Keratinocyte (primary cell): Measurements from ENCODE around the gene ROS1. TPM values are rescaled to one million over a fixed set of nuclear protein-coding genes. Genes with fewer than 3 reads are reported as not detected.

Source experiments
- DNase-seq: peaks from one replicate; pipeline ENCODE4 v3.0.0-alpha.2; 2011; ENCODE audit warnings: low read depth, missing footprints, low spot score
- FAIRE-seq: peaks from 2 replicates; lab custom pipeline; 2011; peaks lifted over from hg19 to GRCh38; lab: Jason Lieb, UNC
- H2AFZ ChIP-seq: 2 replicates; pipeline ENCODE4 v1.6.0; 2012; ENCODE audit warnings: low read length, control low read depth, inconsistent platforms; ENCODE audit not compliant: control insufficient read depth
- H3K27ac ChIP-seq: 2 replicates; pipeline ENCODE4 v1.5.1; 2011; ENCODE audit warnings: low read length; ENCODE audit not compliant: control insufficient read depth, insufficient read depth
- H3K27me3 ChIP-seq: 3 replicates; pipeline ENCODE4 v1.6.0; 2011; ENCODE audit warnings: low read length; ENCODE audit not compliant: control insufficient read depth, insufficient read depth; ENCODE audit errors: extremely low read depth
- H3K36me3 ChIP-seq, 2 experiments: 2 replicates in 1 of 2; 3 replicates in 1 of 2; pipeline ENCODE4 v1.5.1; 2011; ENCODE audit warnings: low read length in 2 of 2, mild to moderate bottlenecking in 1 of 2; ENCODE audit not compliant: control insufficient read depth in 2 of 2, insufficient read depth in 2 of 2; ENCODE audit errors: extremely low read depth in 1 of 2
- H3K4me1 ChIP-seq: 3 replicates; pipeline ENCODE4 v1.5.1; 2011; ENCODE audit warnings: low read length; ENCODE audit not compliant: control insufficient read depth, insufficient read depth; ENCODE audit errors: extremely low read depth
- H3K4me2 ChIP-seq: 3 replicates; pipeline ENCODE4 v1.6.0; 2011; ENCODE audit warnings: low read depth, low read length; ENCODE audit not compliant: control insufficient read depth, insufficient read depth; ENCODE audit errors: extremely low read depth
- H3K4me3 ChIP-seq, 3 experiments: fragments of 200-600 bp in 1 of 3; sonication (generic) in 1 of 3; 2 replicates in 2 of 3; 3 replicates in 1 of 3; pipeline ENCODE4 v1.5.1; 2011 to 2016; ENCODE audit warnings: low read length in 3 of 3, mild to moderate bottlenecking in 3 of 3, control low read depth in 2 of 3, inconsistent platforms in 1 of 3, low read depth in 1 of 3, mixed read lengths in 1 of 3, mixed run types in 1 of 3, moderate library complexity in 1 of 3; ENCODE audit not compliant: control insufficient read depth in 2 of 3, insufficient read depth in 2 of 3; ENCODE audit errors: extremely low read depth in 1 of 3
- H3K79me2 ChIP-seq: 2 replicates; pipeline ENCODE4 v1.6.0; 2012; ENCODE audit warnings: low read length; ENCODE audit not compliant: control insufficient read depth, insufficient read depth
- H3K9ac ChIP-seq: 3 replicates; pipeline ENCODE4 v1.6.0; 2011; ENCODE audit warnings: low read length; ENCODE audit not compliant: control insufficient read depth, insufficient read depth; ENCODE audit errors: extremely low read depth
- H3K9me1 ChIP-seq: 3 replicates; pipeline ENCODE4 v1.6.0; 2011; ENCODE audit warnings: low read length; ENCODE audit not compliant: control insufficient read depth, insufficient read depth; ENCODE audit errors: extremely low read depth
- H3K9me3 ChIP-seq: 2 replicates; pipeline ENCODE4 v1.5.1; 2012; ENCODE audit warnings: low read depth, low read length; ENCODE audit not compliant: control insufficient read depth
- H4K20me1 ChIP-seq: 3 replicates; pipeline ENCODE4 v1.6.0; 2011; ENCODE audit warnings: low read length; ENCODE audit not compliant: control insufficient read depth, insufficient read depth; ENCODE audit errors: extremely low read depth
- EZH2 ChIP-seq: IDR thresholded peaks from one replicate; pipeline ENCODE4 v1.6.1; 2012; ENCODE audit warnings: inconsistent platforms, mild to moderate bottlenecking, low read length, moderate library complexity
- dilution Hi-C: fragments of 300-500 bp; cut with MboI; formaldehyde crosslinking; loops from one replicate; pipeline ENCODE4 v1.7.0; 2020; ENCODE audit warnings: low sequenced_read_pairs; ENCODE audit not compliant: extremely low pct_ligation_motif_present
- polyA plus RNA-seq, 5 experiments: library from polyadenylated mRNA; depleted of rRNA in 3 of 5; stranded (reverse) in 3 of 5; stranded (forward) in 1 of 5; unstranded in 1 of 5; fragments of >200 nt; gene quantifications; 1 replicate in 1 of 5; 2 replicates in 3 of 5; 3 replicates in 1 of 5; pipeline versions ENCODE4 v1.2.1 to v1.2.3, GENCODE V29; 2011 to 2012; ENCODE audit warnings: missing spikeins in 2 of 5, low read depth in 1 of 5, low replicate concordance in 1 of 5
- TF ChIP-seq, protein P1 (sequence below), 3 experiments: IDR thresholded peaks in 1 of 3; conservative IDR thresholded peaks in 1 of 3; optimal IDR thresholded peaks in 1 of 3; 2 replicates in 2 of 3; 3 replicates in 1 of 3; pipeline versions ENCODE3 to v1.5.1; 2011; ENCODE audit warnings: low read length in 3 of 3, mild to moderate bottlenecking in 3 of 3, moderate library complexity in 2 of 3, control low read depth in 1 of 3, inconsistent platforms in 1 of 3; ENCODE audit not compliant: insufficient read depth in 2 of 3; ENCODE audit errors: extremely low read depth in 1 of 3

The ROS1 gene
- polyA plus RNA-seq, 1 donor (not counting 4 experiments of a cell fraction or from before 2014, with no cell fraction given) = 0.16 TPM

DNA sequence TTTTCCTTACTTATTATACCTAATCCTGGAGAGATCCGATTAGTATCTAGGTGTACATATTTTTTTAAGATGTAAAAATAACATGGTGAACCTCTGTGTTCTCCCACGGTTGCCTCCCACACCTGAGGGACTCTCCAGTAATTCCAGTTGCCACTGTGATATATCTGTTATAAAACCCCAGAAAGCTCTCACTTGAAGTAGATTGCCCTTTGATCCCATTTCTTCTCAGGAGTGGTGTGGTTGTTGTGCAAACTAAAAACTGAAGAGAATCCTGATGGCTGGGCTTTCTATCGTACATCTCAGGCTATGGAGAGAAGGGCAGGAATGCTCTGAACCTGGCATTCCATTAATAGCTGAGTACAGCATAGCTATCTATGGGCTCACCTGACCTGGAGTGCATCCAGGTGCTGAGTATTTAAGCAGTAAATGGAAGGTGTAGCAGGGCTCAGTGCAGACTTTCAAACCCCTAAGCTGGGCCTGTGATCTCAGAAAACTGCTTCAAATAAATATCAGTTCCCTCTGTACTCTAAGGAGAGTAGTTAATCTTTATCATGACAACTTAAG, 119.4 kb downstream of the ROS1 start:
- no peak overlapping the region for H3K27ac ChIP-seq
- FAIRE-seq (peak; percentile 73), DNase-seq (no peak)

DNA sequence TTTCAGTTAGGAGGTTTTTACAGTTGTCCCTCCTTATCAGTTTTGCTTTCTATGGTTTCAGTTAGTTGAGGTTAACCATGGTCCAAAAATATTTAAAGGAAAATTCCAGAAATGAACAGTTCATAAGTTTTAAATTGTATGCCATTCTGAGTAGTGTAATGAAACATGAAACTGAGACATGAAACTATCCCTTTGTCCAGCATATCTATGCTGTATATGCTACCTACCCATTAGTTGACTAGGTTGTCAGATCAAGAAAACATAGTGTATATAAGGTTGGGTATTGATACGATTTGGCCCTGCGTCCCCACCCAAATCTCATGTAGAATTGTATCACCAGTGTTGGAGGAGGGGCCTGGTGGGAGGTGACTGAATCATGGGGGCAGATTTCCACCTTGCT, 121.3 kb downstream of the ROS1 start:
- Histone ChIP-seq H3K4me3 (no peak overlapping the region), H3K27ac (no peak overlapping the region), H3K79me2 (no peaks in the 10 kb centered on the region), H3K9ac (no peak overlapping the region), H3K4me2 (no peak overlapping the region), H3K27me3 (no peaks in the 10 kb centered on the region), H3K9me3 (no peaks in the 10 kb centered on the region), H3K9me1 (no peaks in the 10 kb centered on the region), H2AFZ (no peak overlapping the region), H3K36me3 (no peaks in the 10 kb centered on the region), H3K4me1 (no peaks in the 10 kb centered on the region), H4K20me1 (no peaks in the 10 kb centered on the region)
- FAIRE-seq (no peak), DNase-seq (no peak)
- no peak for TF ChIP-seq EZH2
- TF ChIP-seq, protein P1, sequence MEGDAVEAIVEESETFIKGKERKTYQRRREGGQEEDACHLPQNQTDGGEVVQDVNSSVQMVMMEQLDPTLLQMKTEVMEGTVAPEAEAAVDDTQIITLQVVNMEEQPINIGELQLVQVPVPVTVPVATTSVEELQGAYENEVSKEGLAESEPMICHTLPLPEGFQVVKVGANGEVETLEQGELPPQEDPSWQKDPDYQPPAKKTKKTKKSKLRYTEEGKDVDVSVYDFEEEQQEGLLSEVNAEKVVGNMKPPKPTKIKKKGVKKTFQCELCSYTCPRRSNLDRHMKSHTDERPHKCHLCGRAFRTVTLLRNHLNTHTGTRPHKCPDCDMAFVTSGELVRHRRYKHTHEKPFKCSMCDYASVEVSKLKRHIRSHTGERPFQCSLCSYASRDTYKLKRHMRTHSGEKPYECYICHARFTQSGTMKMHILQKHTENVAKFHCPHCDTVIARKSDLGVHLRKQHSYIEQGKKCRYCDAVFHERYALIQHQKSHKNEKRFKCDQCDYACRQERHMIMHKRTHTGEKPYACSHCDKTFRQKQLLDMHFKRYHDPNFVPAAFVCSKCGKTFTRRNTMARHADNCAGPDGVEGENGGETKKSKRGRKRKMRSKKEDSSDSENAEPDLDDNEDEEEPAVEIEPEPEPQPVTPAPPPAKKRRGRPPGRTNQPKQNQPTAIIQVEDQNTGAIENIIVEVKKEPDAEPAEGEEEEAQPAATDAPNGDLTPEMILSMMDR (optimal IDR thresholded peaks at IDR 0.05 in 1 of 3, IDR thresholded peaks at IDR 0.05 in 1 of 3, conservative IDR thresholded peaks at IDR 0.05 in 1 of 3; ENCODE audit: extremely low read depth in 1 of 3, insufficient read depth in 2 of 3, low read length in 3 of 3) = no peak
- dilution Hi-C loops = no loop called here

More for the DNA sequence above, 119.4 kb downstream of the ROS1 start:
- Histone ChIP-seq H2AFZ (no peak overlapping the region), H3K36me3 (no peaks in the 10 kb centered on the region), H3K27me3 (no peaks in the 10 kb centered on the region), H3K4me1 (no peaks in the 10 kb centered on the region), H3K9me3 (no peaks in the 10 kb centered on the region), H3K9me1 (no peaks in the 10 kb centered on the region), H3K4me2 (no peak overlapping the region), H4K20me1 (no peaks in the 10 kb centered on the region), H3K9ac (no peak overlapping the region), H3K79me2 (no peaks in the 10 kb centered on the region), H3K4me3 (no peak overlapping the region)
- TF ChIP-seq EZH2 = no peak
- TF ChIP-seq, protein P1 (optimal IDR thresholded peaks at IDR 0.05 in 1 of 3, IDR thresholded peaks at IDR 0.05 in 1 of 3, conservative IDR thresholded peaks at IDR 0.05 in 1 of 3; ENCODE audit: extremely low read depth in 1 of 3, insufficient read depth in 2 of 3, low read length in 3 of 3) = no peak
- dilution Hi-C loops = no loop called here
